Upper lobe of left lung (tissue), 6 donors: ENCODE data around the gene NCAPD2. TPM values are rescaled to one million over a fixed set of nuclear protein-coding genes. Genes with fewer than 3 reads are reported as not detected.
A peak's percentile ranks its signal among the peaks of the same experiment; 100 is the strongest.
"Not testable (repeated sequence)": the region's sequence is repeated elsewhere in the genome, so short reads cannot be mapped to it uniquely, and the experiment has no call there.

ENCODE experiments used
- ATAC-seq, 2 donors: fragments of 200-7000 bp; cut with Tn5 transposase; one replicate each; pipeline ENCODE4 v1.9.1; 2022; ENCODE audit warnings: mild to moderate bottlenecking in 2 of 2, moderate library complexity in 2 of 2; ENCODE audit not compliant: low FRiP score in 2 of 2
- DNase-seq, 2 donors: peaks; one replicate each; pipeline ENCODE4 v3.0.0-alpha.2; 2019 to 2020
- H3K27ac ChIP-seq, 4 donors: fragments of 200-600 bp; sonication (generic); one replicate each; pipeline ENCODE4 v1.5.1; 2016 to 2019
- H3K27me3 ChIP-seq, 4 donors: fragments of 200-600 bp; sonication (generic); one replicate each; pipeline ENCODE4 v1.5.1; 2017 to 2019
- H3K36me3 ChIP-seq, 4 donors: fragments of 200-600 bp; sonication (generic); one replicate each; pipeline ENCODE4 v1.5.1; 2016 to 2019
- H3K4me1 ChIP-seq, 4 donors: fragments of 200-600 bp; sonication (generic); one replicate each; pipeline ENCODE4 v1.5.1; 2018 to 2019
- H3K4me3 ChIP-seq, 4 donors: fragments of 200-600 bp; sonication (generic); one replicate each; pipeline ENCODE4 v1.5.1; 2017 to 2019; ENCODE audit warnings: mild to moderate bottlenecking in 2 of 4, moderate library complexity in 1 of 4
- H3K9me3 ChIP-seq, 4 donors: fragments of 200-600 bp; sonication (generic); one replicate each; pipeline ENCODE4 v1.5.1; 2018 to 2019
- EP300 ChIP-seq, 4 donors: sonication (generic); formaldehyde crosslinking; IDR thresholded peaks; one replicate each; pipeline ENCODE4 v1.5.1; 2017; ENCODE audit warnings: antibody characterized with exemption in 4 of 4, control low read depth in 2 of 4
- POLR2A ChIP-seq, 4 donors: fragments of 450-650 bp; IDR thresholded peaks; one replicate each; pipeline ENCODE4 v1.5.1; 2016 to 2017; ENCODE audit warnings: antibody characterized with exemption in 4 of 4, mild to moderate bottlenecking in 2 of 4
- POLR2AphosphoS5 ChIP-seq, 2 donors: sonication (generic); formaldehyde crosslinking; IDR thresholded peaks; one replicate each; pipeline ENCODE4 v1.5.1; 2017; ENCODE audit warnings: antibody characterized with exemption in 2 of 2
- WGBS, 2 donors: methylation state at CpG; one replicate each; pipeline ENCODE4 v1.1.5; 2017 to 2018; 5-methylcytosine and 5-hydroxymethylcytosine counted together
- total RNA-seq, 6 donors: library from RNA; depleted of rRNA in 4 of 6; stranded (reverse); fragments of >200 nt in 4 of 6; gene quantifications; one replicate each; pipeline versions ENCODE4 v1.1.0 to v1.2.1, GENCODE V29; 2016 to 2021
- TF ChIP-seq, protein P1 (sequence below), 6 experiments: fragments of 450-650 bp in 4 of 6; fragments of 200-600 bp in 2 of 6; sonication (generic) in 2 of 6; IDR thresholded peaks; one replicate each; pipeline ENCODE4 v1.5.1; 2016 to 2019; ENCODE audit warnings: antibody characterized with exemption in 6 of 6
- donor health status: DM: no; HTN: no; CAD: no; lungs with moderate emphysema.
- donor health status: DM: no; HTN: yes; CAD: no; lungs with severe emphysema.

The NCAPD2 gene
- total RNA-seq, 6 donors from 2014 or later, result 15.4 to 43.0 (median 25.5) TPM

DNA sequence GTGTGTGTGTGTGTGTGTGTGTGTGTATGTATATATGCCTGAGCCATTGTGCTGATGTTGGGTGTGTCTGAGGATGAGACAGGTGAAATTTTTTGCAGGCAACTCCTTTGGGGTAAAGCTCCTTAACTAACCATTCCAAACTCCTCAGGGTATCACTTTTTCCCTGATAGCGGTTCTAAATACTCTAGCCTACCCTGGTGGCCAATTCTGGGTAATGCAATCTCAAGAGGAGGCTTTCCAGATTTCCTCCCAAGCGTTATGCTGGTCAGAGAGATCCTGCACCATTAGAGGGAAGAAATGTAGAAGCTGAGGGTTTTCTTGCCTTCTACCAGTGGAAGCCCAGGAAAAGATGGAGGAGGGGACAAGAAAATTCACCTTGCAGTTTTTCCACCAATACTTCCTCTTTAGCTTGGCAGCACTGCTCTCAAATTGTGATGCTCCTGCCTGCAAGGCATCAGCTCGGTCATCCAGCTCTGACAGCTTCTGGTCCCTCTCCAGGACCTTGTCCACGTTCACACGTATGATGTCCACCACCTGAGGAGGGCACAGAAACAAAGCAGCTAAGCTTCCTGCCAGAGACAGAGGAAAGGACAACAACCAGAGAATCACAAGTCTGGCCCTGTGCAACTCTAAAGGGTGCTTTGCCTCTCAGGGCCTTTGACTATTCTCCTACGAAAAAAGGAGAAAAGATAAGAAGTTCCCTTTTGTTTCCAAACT lies 28.3 kb upstream of the NCAPD2 start:
- ATAC-seq, result peak; percentile 53 to 74
- H3K27me3 ChIP-seq, result no peaks in the 10 kb centered on the region
- no peak overlapping the region for H3K4me3 ChIP-seq
- no peak overlapping the region for H3K27ac ChIP-seq
- no peaks in the 10 kb centered on the region for H3K9me3 ChIP-seq
- DNase-seq, result no peak
- TF ChIP-seq, protein P1, sequence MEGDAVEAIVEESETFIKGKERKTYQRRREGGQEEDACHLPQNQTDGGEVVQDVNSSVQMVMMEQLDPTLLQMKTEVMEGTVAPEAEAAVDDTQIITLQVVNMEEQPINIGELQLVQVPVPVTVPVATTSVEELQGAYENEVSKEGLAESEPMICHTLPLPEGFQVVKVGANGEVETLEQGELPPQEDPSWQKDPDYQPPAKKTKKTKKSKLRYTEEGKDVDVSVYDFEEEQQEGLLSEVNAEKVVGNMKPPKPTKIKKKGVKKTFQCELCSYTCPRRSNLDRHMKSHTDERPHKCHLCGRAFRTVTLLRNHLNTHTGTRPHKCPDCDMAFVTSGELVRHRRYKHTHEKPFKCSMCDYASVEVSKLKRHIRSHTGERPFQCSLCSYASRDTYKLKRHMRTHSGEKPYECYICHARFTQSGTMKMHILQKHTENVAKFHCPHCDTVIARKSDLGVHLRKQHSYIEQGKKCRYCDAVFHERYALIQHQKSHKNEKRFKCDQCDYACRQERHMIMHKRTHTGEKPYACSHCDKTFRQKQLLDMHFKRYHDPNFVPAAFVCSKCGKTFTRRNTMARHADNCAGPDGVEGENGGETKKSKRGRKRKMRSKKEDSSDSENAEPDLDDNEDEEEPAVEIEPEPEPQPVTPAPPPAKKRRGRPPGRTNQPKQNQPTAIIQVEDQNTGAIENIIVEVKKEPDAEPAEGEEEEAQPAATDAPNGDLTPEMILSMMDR (IDR thresholded peaks at IDR 0.05), result peak; percentile 78 to 92 (median 86)
- no peak for TF ChIP-seq POLR2A (IDR thresholded peaks at IDR 0.05)
- H3K36me3 ChIP-seq, result peaks cover 0 to 55% (median 37%) of the 10 kb centered on the region in 4 donors
- H3K4me1 ChIP-seq, result peaks cover 29 to 68% (median 41%) of the 10 kb centered on the region in 4 donors
- WGBS, 2 donors, result 46 to 49% methylated on average over 6 of the region's 6 CpGs

DNA sequence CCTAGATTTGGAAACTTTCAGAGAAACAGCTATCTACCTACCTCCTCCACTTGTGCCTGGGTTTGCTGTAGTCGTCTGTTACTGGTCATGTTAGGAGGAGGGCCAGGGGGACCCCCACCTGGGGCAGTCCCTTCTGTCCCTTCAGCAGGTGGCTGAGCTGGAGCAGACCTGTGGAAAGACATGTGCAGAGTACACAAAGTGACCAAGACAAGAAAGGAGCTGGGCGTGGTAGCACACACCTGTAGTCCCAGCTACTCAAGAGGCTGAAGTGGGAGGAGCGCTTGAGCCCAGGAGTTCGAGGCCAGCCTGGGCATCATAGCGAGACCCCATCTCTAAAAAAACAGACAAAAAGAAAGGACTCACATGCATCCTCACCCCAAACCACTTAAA lies 27.7 kb upstream of the NCAPD2 start:
- H3K36me3 ChIP-seq, result peaks cover 0 to 51% (median 33%) of the 10 kb centered on the region in 4 donors

DNA sequence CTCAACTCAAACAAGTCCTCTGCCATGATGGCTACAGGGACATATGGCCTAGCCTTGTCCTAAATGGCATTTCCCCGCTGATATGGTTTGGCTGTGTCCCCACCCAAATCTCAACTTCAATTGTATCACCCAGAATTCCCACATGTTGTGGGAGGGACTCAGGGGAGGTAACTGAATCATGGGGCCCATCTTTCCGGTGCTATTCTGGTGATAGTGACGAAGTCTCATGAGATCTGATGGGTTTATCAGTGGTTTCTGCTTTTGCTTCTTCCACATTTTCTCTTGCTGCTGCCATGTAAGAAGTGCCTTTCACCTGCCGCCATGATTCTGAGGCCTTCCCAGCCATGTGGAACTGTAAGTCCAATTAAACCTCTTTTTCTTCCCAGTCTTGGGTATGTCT lies 27.2 kb upstream of the NCAPD2 start:
- H3K36me3 ChIP-seq, result peaks cover 0 to 45% (median 30%) of the 10 kb centered on the region in 4 donors
- 73 to 92% methylated on average over 4 of the region's 4 CpGs for WGBS, 2 donors
- ATAC-seq, H3K4me3 ChIP-seq, H3K27ac ChIP-seq, H3K9me3 ChIP-seq, H3K27me3 ChIP-seq, DNase-seq: not testable (repeated sequence)
- peaks cover 25 to 64% (median 36%) of the 10 kb centered on the region in 4 donors for H3K4me1 ChIP-seq

More for the DNA sequence above, 27.7 kb upstream of the NCAPD2 start:
- ATAC-seq (no peak), DNase-seq (no peak)
- H3K27me3 ChIP-seq, result no peaks in the 10 kb centered on the region
- H3K27ac ChIP-seq, result no peak overlapping the region
- peaks cover 29 to 65% (median 38%) of the 10 kb centered on the region in 4 donors for H3K4me1 ChIP-seq
- TF ChIP-seq, protein P1 (IDR thresholded peaks at IDR 0.05), result no peak
- no peak for TF ChIP-seq EP300 (IDR thresholded peaks at IDR 0.05)
- TF ChIP-seq POLR2A (IDR thresholded peaks at IDR 0.05), result no peak
- no peak for TF ChIP-seq POLR2AphosphoS5 (IDR thresholded peaks at IDR 0.05)
- H3K9me3 ChIP-seq, result no peaks in the 10 kb centered on the region
- WGBS, 2 donors, result 81 to 90% methylated on average over 5 of the region's 5 CpGs
- no peak overlapping the region for H3K4me3 ChIP-seq

DNA sequence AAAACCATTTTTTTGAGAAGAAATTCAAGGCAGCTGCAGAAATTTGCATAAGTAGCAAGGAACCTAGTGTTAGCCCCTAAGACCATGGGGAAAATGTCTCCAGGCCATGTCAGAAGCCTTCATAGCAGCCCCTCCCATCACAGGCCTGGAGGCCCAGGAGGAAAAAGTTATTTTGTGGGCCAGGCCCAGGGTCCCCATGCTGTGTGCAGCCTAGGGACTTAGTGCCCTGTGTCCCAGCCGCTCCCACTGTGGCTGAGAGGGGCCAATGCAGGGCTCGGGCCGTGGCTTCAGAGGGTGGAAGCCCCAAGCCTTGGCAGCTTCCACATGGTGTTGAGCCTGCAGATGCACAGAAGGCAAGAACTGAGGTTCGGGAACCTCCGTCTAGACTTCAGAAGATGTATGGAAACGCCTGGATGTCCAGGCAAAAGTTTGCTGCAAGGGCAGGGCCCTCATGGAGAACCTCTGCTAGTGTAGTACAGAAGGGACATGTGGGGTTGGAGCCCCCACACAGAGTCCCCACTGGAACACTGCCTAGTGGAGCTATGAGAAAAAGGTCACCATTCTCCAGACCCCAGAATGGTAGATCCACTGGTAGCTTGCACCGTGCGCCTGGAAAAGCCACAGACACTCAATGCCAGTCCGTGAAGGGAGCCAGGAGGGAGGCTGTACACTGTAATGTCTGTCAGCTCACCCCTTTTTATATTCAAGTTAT lies 26.2 kb upstream of the NCAPD2 start:
- ATAC-seq, result not testable (repeated sequence)
- 98% methylated on average over 6 to 9 of the region's 9 CpGs for WGBS, 2 donors

DNA sequence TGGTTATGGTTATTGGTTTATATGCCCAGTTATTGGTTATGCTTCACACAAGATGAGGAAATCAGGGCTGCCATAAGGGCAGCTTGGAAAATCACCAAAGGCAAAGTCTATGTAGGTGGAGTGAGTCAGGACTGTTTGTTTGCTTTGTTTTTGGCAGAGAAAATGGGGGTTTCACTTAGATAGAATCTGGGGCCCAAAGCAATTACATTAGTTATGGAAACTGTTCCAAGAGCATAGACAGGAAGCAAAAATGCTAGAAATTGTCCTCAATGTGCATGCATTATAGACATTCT lies 25.7 kb upstream of the NCAPD2 start:
- Histone ChIP-seq H3K27ac (no peak overlapping the region), H3K36me3 (peaks cover 0 to 30% (median 17%) of the 10 kb centered on the region in 4 donors), H3K27me3 (no peaks in the 10 kb centered on the region), H3K4me1 (peaks cover 13 to 50% (median 26%) of the 10 kb centered on the region in 4 donors), H3K4me3 (no peak overlapping the region), H3K9me3 (no peaks in the 10 kb centered on the region)
- DNase-seq (no peak), ATAC-seq (no peak)
- no peak for TF ChIP-seq EP300 (IDR thresholded peaks at IDR 0.05)
- no peak for TF ChIP-seq POLR2A (IDR thresholded peaks at IDR 0.05)
- TF ChIP-seq, protein P1 (IDR thresholded peaks at IDR 0.05), result no peak
- no peak for TF ChIP-seq POLR2AphosphoS5 (IDR thresholded peaks at IDR 0.05)

More for the DNA sequence above, 26.2 kb upstream of the NCAPD2 start:
- peaks cover 18 to 55% (median 31%) of the 10 kb centered on the region in 4 donors for H3K4me1 ChIP-seq
- H3K9me3 ChIP-seq, H3K27me3 ChIP-seq, H3K4me3 ChIP-seq, DNase-seq, H3K27ac ChIP-seq: not testable (repeated sequence)
- peaks cover 0 to 35% (median 22%) of the 10 kb centered on the region in 4 donors for H3K36me3 ChIP-seq
